Bronchus fibroblast of lung (primary cell): ENCODE results near the gene MTMR3. TPM values are rescaled to one million over a fixed set of nuclear protein-coding genes. Genes with fewer than 3 reads are reported as not detected.

ENCODE experiments used
- total RNA-seq: library from RNA; depleted of rRNA; stranded (reverse); fragments of >200 nt; gene quantifications from 2 replicates; pipeline ENCODE4 v1.2.3, GENCODE V29; 2015

The MTMR3 gene
- 8.8 and 9.1 TPM in 2 replicates for total RNA-seq

DNA sequence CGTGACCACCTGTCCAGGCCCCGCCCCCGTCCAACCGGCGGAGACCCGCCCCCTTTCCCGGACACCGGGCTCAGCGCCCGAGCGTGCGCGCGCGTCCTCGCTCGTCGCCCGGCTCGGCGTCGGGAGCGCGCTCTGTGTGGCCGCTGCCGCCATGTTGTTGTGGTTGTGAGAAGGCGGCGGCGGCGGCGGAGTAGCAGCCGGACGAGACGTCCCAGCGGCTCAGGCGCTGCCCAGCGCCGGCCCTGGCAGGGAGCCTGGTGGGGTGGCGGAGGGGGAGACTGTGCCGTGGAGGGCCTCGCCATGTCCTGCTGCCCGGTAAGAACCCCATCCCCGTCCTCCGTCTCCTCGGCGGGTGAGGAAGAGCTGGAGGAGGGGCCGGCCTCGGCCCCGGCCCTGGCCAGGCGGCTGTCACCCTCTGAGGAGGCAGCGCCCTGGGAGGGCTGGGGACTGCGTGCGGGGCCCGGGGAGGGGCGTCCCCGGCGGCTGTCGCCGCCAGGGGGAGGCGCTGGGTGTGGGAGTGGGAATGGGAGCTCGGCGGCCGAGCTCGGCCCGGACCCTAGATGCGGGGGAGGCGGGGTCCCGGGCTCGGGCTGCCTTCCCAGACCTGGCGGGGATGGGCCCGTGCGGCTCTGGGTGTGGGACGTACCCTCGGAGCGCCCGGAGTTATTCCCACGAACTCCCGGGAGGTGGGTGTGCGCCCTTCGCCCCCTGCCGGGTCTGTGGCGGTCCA, at the start of gene MTMR3:
Gene MTMR3, plus strand, starts transcription at position 130 of the 730 bp plus-strand sequence. CDS start 87,886 bp downstream, outside the sequence.

DNA sequence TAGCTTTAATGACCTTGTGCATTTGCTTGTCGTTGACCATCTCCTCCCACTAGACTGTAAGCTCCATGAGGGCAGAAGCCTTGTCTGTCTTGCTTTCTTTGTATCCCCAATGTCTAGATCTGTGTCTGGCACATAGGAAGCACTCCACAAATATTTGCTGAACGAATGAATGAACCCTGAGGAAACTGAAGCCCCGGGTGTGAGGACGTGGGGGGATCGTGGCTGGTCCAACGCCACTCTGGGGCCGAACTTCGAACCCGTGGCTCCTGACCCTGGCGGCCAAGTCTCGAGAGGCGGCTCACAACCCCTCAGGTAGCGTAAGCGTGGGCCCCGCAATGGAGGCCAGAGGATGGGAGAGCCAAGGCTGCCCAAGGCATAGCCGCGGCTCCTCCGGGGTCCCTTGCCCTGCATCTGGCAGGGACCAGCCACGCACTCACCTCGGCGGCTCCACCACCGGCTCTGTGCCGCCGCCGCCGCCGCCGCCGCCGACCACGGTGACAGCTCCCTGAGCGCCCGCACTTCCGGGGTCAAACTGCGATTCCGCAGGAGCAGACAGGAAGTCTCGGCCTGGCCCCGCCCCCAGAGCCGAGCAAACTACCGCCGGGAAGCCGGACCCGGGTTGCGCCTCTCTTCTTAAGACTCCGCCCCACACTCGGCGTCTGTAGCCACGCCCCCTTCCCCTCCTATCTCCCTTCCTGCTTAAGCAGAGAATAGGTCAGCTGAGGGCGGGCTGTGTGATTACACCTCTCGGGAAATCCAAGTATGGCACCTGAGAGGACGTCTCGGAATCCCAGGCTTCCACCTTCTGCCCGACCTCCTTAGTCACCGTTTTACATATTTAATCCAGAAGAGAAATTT, 45.0 kb upstream of the MTMR3 start, which contains the start of gene ASCC2:
Gene ASCC2, minus strand, starts transcription at position 534 of the 858 bp plus-strand sequence. CDS start 5,949 bp downstream, outside the sequence.

DNA sequence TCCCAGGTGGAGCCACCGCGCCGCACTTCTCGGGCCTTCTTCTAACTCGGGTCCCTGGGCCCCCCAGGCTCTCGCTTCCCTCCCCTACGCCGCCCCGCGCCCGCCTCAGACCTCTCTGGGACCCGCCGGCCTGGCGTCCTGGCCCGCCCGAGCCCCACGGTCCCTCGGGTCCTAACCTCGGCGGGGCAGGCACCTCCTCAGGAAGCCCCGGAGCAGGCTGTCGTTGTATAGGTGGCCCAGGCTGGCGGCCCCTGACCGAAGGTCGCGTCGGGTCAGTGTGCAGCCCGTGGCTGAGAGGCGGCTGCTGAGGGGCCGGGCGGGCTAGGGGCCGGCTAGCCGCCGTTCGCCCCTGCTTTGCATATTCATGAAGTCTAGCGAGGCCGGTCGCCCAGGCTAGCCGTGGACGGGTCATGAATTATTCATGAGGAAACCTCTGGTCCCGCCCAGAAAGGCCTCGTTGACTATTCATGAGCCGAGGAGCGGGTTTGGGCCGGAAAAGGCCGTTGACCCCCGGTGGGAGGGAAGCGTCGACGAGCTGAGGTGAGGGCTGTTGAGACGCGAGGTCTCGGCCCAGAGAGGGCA, 197.1 kb downstream of the MTMR3 start, which contains the start of gene HORMAD2:
Gene HORMAD2, plus strand, starts transcription at position 513 of the 582 bp plus-strand sequence. CDS start 13,489 bp downstream, outside the sequence.

Other genes with a start within 250 kb of the MTMR3 start
- 0.17 TPM in 1 of 2 replicates, not detected in the other for gene CABP7, start 163.2 kb upstream of the MTMR3 start, total RNA-seq
- 36.5 and 44.4 TPM in 2 replicates for gene ZMAT5, start 116.2 kb upstream of the MTMR3 start, total RNA-seq
- 120 and 142 TPM in 2 replicates for gene UQCR10, start 115.8 kb upstream of the MTMR3 start, total RNA-seq
- gene ASCC2, start 44.9 kb upstream of the MTMR3 start, total RNA-seq: 29.6 and 31.3 TPM in 2 replicates
- gene HORMAD2, start 197.3 kb downstream of the MTMR3 start, total RNA-seq: not detected in 2 replicates